ENCODE data around the gene ROMO1. TPM values are rescaled to one million over a fixed set of nuclear protein-coding genes. Genes with fewer than 3 reads are reported as not detected.
"Not testable (repeated sequence)": the region's sequence is repeated elsewhere in the genome, so short reads cannot be mapped to it uniquely, and the experiment has no call there.

Gene ROMO1
- total and polyA plus RNA-seq, 7 donors, result 133 to 379 (median 172) TPM

GRCh38 chr20:35742741-35743523 lies 43.7 kb downstream of the ROMO1 start:
- no peak for TF ChIP-seq CTCF (IDR thresholded peaks at IDR 0.05)
- Histone ChIP-seq H3K36me3 (ENCODE audit: insufficient read depth in 1 of 2, low read depth in 1 of 2) (peaks cover 4 to 30% of the 10 kb centered on the region in 2 donors), H3K4me3 (peak overlapping the region; percentile 94), H3K4me1 (peaks cover 34% of the 10 kb centered on the region), H3K27me3 (ENCODE audit: insufficient read depth in 3 of 3, low read length in 2 of 3) (no peaks in the 10 kb centered on the region), H3K9me3 (no peaks in the 10 kb centered on the region), H3K27ac (peak overlapping the region; percentile 95)
- WGBS, 3 donors, result 1 to 5% (median 1%) methylated on average over 8 of the region's 8 CpGs
- no peak for DNase-seq
- intact Hi-C loops (cut with DNase I), result loop anchor here (1.0 to 5.0 kb wide), 3 partner anchors 25 to 139 kb away; no protein-coding TSS in a partner anchor
- ATAC-seq, result no peak

GRCh38 chr20:35743693-35744491 lies 44.7 kb downstream of the ROMO1 start:
- TF ChIP-seq CTCF (IDR thresholded peaks at IDR 0.05), result no peak
- ATAC-seq, result no peak
- H3K4me3 ChIP-seq, result peak overlapping the region; percentile 94

GRCh38 chr20:35744492-35744841 lies 45.3 kb downstream of the ROMO1 start:
- peaks cover 18% of the 10 kb centered on the region for H3K4me1 ChIP-seq
- DNase-seq; H3K9me3 ChIP-seq; ATAC-seq; H3K27me3 ChIP-seq (ENCODE audit: insufficient read depth in 3 of 3, low read length in 2 of 3): not testable (repeated sequence)
- intact Hi-C loops (cut with DNase I), result loop anchor here (5.0 kb wide), 1 partner anchor 138 kb away; no protein-coding TSS in a partner anchor
- peaks cover 2 to 14% of the 10 kb centered on the region in 2 donors for H3K36me3 ChIP-seq (ENCODE audit: insufficient read depth in 1 of 2, low read depth in 1 of 2)
- H3K27ac ChIP-seq, result peak overlapping the region; percentile 95
- WGBS, 3 donors, result 94% methylated on average over 3 of the region's 3 CpGs
- peak overlapping the region; percentile 94 for H3K4me3 ChIP-seq

More at GRCh38 chr20:35743693-35744491, 44.7 kb downstream of the ROMO1 start:
- Histone ChIP-seq H3K4me1 (peaks cover 24% of the 10 kb centered on the region), H3K9me3 (no peaks in the 10 kb centered on the region), H3K36me3 (ENCODE audit: insufficient read depth in 1 of 2, low read depth in 1 of 2) (peaks cover 4 to 20% of the 10 kb centered on the region in 2 donors), H3K27ac (peak overlapping the region; percentile 95), H3K27me3 (ENCODE audit: insufficient read depth in 3 of 3, low read length in 2 of 3) (no peaks in the 10 kb centered on the region)
- intact Hi-C loops (cut with DNase I), result loop anchor here (1.0 to 5.0 kb wide), 2 partner anchors 25 to 138 kb away; no protein-coding TSS in a partner anchor
- no peak for DNase-seq
- WGBS, 3 donors, result 77 to 81% (median 77%) methylated on average over 15 of the region's 15 CpGs

Other genes with a start within 250 kb of the ROMO1 start
- 10 to 100 TPM; 17.0 to 19.3 (median 17.6) TPM for gene CEP250, start 243.8 kb upstream of the ROMO1 start, total RNA-seq
- gene CEP250, start 243.8 kb upstream of the ROMO1 start, polyA plus RNA-seq, result 10 to 100 TPM in 1 of 3 donors, 1 to 10 TPM in 2; 4.2 to 13.2 (median 7.4) TPM
- gene C20orf173, start 169.8 kb upstream of the ROMO1 start, total RNA-seq, result not detected
- gene C20orf173, start 169.8 kb upstream of the ROMO1 start, polyA plus RNA-seq, result not detected
- 10 to 100 TPM; 61.7 to 71.6 (median 64.6) TPM for gene ERGIC3, start 157.3 kb upstream of the ROMO1 start, total RNA-seq
- 10 to 100 TPM; 67.9 to 83.5 (median 78.1) TPM for gene ERGIC3, start 157.3 kb upstream of the ROMO1 start, polyA plus RNA-seq
- 1 to 10 TPM; 1.1 to 2.1 (median 1.4) TPM for gene SPAG4, start 83.6 kb upstream of the ROMO1 start, total RNA-seq
- 1 to 10 TPM in 1 of 3 donors, under 1 TPM in 2; 0.49 to 1.1 (median 0.61) TPM for gene SPAG4, start 83.6 kb upstream of the ROMO1 start, polyA plus RNA-seq
- gene CPNE1, start 34.5 kb upstream of the ROMO1 start, total RNA-seq, result 10 to 100 TPM; 55.9 to 75.4 (median 67.1) TPM
- 10 to 100 TPM; 59.5 to 62.1 (median 61.6) TPM for gene CPNE1, start 34.5 kb upstream of the ROMO1 start, polyA plus RNA-seq
- 10 to 100 TPM; 20.8 to 61.5 (median 45.5) TPM for gene RBM12, start 34.5 kb upstream of the ROMO1 start, total RNA-seq
- 10 to 100 TPM in 1 of 3 donors, 1 to 10 TPM in 2; 5.3 to 22.5 (median 8.8) TPM for gene RBM12, start 34.5 kb upstream of the ROMO1 start, polyA plus RNA-seq
- 10 to 100 TPM; 23.6 to 45.0 (median 40.3) TPM for gene NFS1, start 53 bp upstream of the ROMO1 start, total RNA-seq
- 10 to 100 TPM; 19.8 to 35.2 (median 26.1) TPM for gene NFS1, start 53 bp upstream of the ROMO1 start, polyA plus RNA-seq
- gene RBM39, start 42.9 kb downstream of the ROMO1 start, total RNA-seq, result 100 to 1,000 TPM in 3 of 4 donors, 10 to 100 TPM in 1; 93.0 to 171 (median 139) TPM
- 100 to 1,000 TPM; 115 to 151 (median 123) TPM for gene RBM39, start 42.9 kb downstream of the ROMO1 start, polyA plus RNA-seq
- 10 to 100 TPM; 57.7 to 97.9 (median 68.4) TPM for gene PHF20, start 72.6 kb downstream of the ROMO1 start, total RNA-seq
- 10 to 100 TPM; 32.1 to 95.7 (median 58.6) TPM for gene PHF20, start 72.6 kb downstream of the ROMO1 start, polyA plus RNA-seq